ENCODE data around the gene CSNK1G1. TPM values are rescaled to one million over a fixed set of nuclear protein-coding genes. Genes with fewer than 3 reads are reported as not detected.
"Not testable (repeated sequence)": the region's sequence is repeated elsewhere in the genome, so short reads cannot be mapped to it uniquely, and the experiment has no call there.

The CSNK1G1 gene
- polyA plus RNA-seq, 2 of the 4 experiments (the other 2 are of a cell fraction) = 11.0 to 36.3 TPM

- H3K4me1 ChIP-seq = peaks cover 9% of the 10 kb centered on the region; the same call in 2 of the 3 replicates
- TF ChIP-seq PHF8 (IDR thresholded peaks at IDR 0.05; ENCODE audit: borderline replicate concordance, low read depth) (no peak), ESRRA (IDR thresholded peaks at IDR 0.05; ENCODE audit: borderline replicate concordance, low read length) (no peak), PBX3 (IDR thresholded peaks at IDR 0.05) (no peak), BHLHE40 (IDR thresholded peaks at IDR 0.05; ENCODE audit: low read depth, low read length) (no peak), KDM1A (IDR thresholded peaks at IDR 0.05; ENCODE audit: low read depth) (no peak), EP300 (IDR thresholded peaks at IDR 0.05) (no peak), FOSL2 (IDR thresholded peaks at IDR 0.05) (no peak), FOSL2 (CRISPR knock-in tag; IDR thresholded peaks at IDR 0.05) (no peak), JUNB (IDR thresholded peaks at IDR 0.05) (no peak), SREBF2 (IDR thresholded peaks at IDR 0.05) (no peak), HDAC2 (IDR thresholded peaks at IDR 0.05) (no peak), ZNF302 (CRISPR knock-in tag; IDR thresholded peaks at IDR 0.05) (no peak), HOXB13 (CRISPR knock-in tag; IDR thresholded peaks at IDR 0.05; ENCODE audit: low read depth) (no peak)
- WGBS (ENCODE audit: missing lambda C conversion rate) = 82% methylated on average over 3 of the region's 3 CpGs
- no peak for FAIRE-seq
- ChIA-PET CTCF (interaction anchor here (0.6 to 3.0 kb wide), 4 partner anchors 13 to 412 kb away, joined by 3 to 10 read pairs (median 3); no protein-coding TSS in a partner anchor), POLR2A (interaction anchor here (0.6 kb wide), 1 partner anchor 112 kb away, joined by 3 read pairs; no protein-coding TSS in a partner anchor)
- H3K4me2 ChIP-seq = no peak overlapping the region
- no peak overlapping the region for H3K27ac ChIP-seq
- no peaks in the 10 kb centered on the region for H3K9me3 ChIP-seq
- DNase-seq (ENCODE audit: low read depth in 1 of 2, low spot score in 1 of 2) = no peak
- no peak for ATAC-seq
- no peak overlapping the region for H3K4me3 ChIP-seq
Measured at GRCh38 chr15:64222573-64223366, 133.2 kb downstream of the CSNK1G1 start.

GRCh38 chr15:64221911-64222310, 134.1 kb downstream of the CSNK1G1 start:
- CTCF ChIA-PET = interaction anchor here (0.6 to 3.0 kb wide), 5 partner anchors 12 to 227 kb away, joined by 3 to 10 read pairs (median 3); partner anchors contain the start of gene CSNK1G1
- H3K9me3 ChIP-seq; FAIRE-seq; DNase-seq (ENCODE audit: low read depth in 1 of 2, low spot score in 1 of 2); H3K4me1 ChIP-seq; H3K4me3 ChIP-seq; H3K27ac ChIP-seq; ATAC-seq; H3K4me2 ChIP-seq: not testable (repeated sequence)
- 46% methylated on average over 1 of the region's 1 CpG for WGBS (ENCODE audit: missing lambda C conversion rate)
- POLR2A ChIA-PET = interaction anchor here (0.6 kb wide), 1 partner anchor 113 kb away, joined by 3 read pairs; no protein-coding TSS in a partner anchor

- CTCF ChIA-PET = interaction anchor here (0.6 to 1.2 kb wide), 5 partner anchors 11 to 439 kb away, joined by 3 read pairs; partner anchors contain the start of gene CSNK1G1
- FAIRE-seq; H3K4me1 ChIP-seq; DNase-seq (ENCODE audit: low read depth in 1 of 2, low spot score in 1 of 2); H3K4me3 ChIP-seq; H3K4me2 ChIP-seq; H3K9me3 ChIP-seq; POLR2A ChIA-PET; ATAC-seq; H3K27ac ChIP-seq: not testable (repeated sequence)
- 93% methylated on average over 5 of the region's 5 CpGs for WGBS (ENCODE audit: missing lambda C conversion rate)
Measured at GRCh38 chr15:64217429-64217750, 138.6 kb downstream of the CSNK1G1 start.

GRCh38 chr15:64216730-64217428, 139.1 kb downstream of the CSNK1G1 start:
- POLR2A ChIA-PET = interaction anchor here (0.7 kb wide), 1 partner anchor 13 kb away, joined by 3 read pairs; no protein-coding TSS in a partner anchor
- Histone ChIP-seq H3K9me3 (no peaks in the 10 kb centered on the region), H3K4me3 (no peak overlapping the region), H3K4me2 (no peak overlapping the region), H3K27ac (no peak overlapping the region), H3K4me1 (no peaks in the 10 kb centered on the region)
- 85% methylated on average over 2 of the region's 2 CpGs for WGBS (ENCODE audit: missing lambda C conversion rate)
- no peak for FAIRE-seq
- ATAC-seq = peak in 1 of 2 experiments; percentile 60; a peak in 3 of 6 replicates
- DNase-seq (ENCODE audit: low read depth in 1 of 2, low spot score in 1 of 2) = no peak
- CTCF ChIA-PET = interaction anchor here (0.7 to 1.2 kb wide), 2 partner anchors 12 to 140 kb away, joined by 3 read pairs; no protein-coding TSS in a partner anchor
- TF ChIP-seq HDAC2 (IDR thresholded peaks at IDR 0.05) (no peak), CBX8 (IDR thresholded peaks at IDR 0.05) (no peak), POLR2AphosphoS2 (conservative IDR thresholded peaks at IDR 0.05; ENCODE audit: low read length) (no peak), POLR2A (IDR thresholded peaks at IDR 0.05; ENCODE audit: low read length) (no peak), MAFK (IDR thresholded peaks at IDR 0.05; ENCODE audit: partially characterized antibody) (no peak), HOXB5 (CRISPR knock-in tag; IDR thresholded peaks at IDR 0.05) (no peak), KDM1A (IDR thresholded peaks at IDR 0.05; ENCODE audit: low read depth) (no peak), HEYL (CRISPR knock-in tag; IDR thresholded peaks at IDR 0.05) (no peak), TFCP2L1 (CRISPR knock-in tag; IDR thresholded peaks at IDR 0.05) (no peak), MAZ (IDR thresholded peaks at IDR 0.05; ENCODE audit: borderline replicate concordance, low read depth, low read length) (no peak), ZSCAN20 (CRISPR knock-in tag; IDR thresholded peaks at IDR 0.05) (no peak), SREBF2 (IDR thresholded peaks at IDR 0.05) (no peak), EP300 (IDR thresholded peaks at IDR 0.05) (no peak), JUN (IDR thresholded peaks at IDR 0.05) (no peak), GATA3 (IDR thresholded peaks at IDR 0.05; ENCODE audit: borderline replicate concordance) (no peak), PBX3 (IDR thresholded peaks at IDR 0.05) (no peak), RCOR1 (IDR thresholded peaks at IDR 0.05; ENCODE audit: low read depth, low read length) (no peak), RFX5 (IDR thresholded peaks at IDR 0.05) (no peak), ELK1 (IDR thresholded peaks at IDR 0.05; ENCODE audit: low read depth, low read length) (no peak)

All from A549 (cell line).